Coronary artery (tissue), 2 donors: Measurements from ENCODE around the gene COPS9.

Experiments
- DNase-seq: peaks from one replicate; pipeline ENCODE4 v3.0.0-alpha.2; 2017; ENCODE audit warnings: low spot score
- H3K27ac ChIP-seq, 2 donors: fragments of 200-600 bp; sonication (generic); one replicate each; pipeline ENCODE4 v1.5.1; 2016 to 2019
- H3K4me3 ChIP-seq: fragments of 200-600 bp; sonication (generic); 2 replicates; pipeline ENCODE4 v1.5.1; 2016; ENCODE audit warnings: mild to moderate bottlenecking, moderate library complexity
- TF ChIP-seq, protein P1 (sequence below): fragments of 200-600 bp; sonication (generic); IDR thresholded peaks from one replicate; pipeline ENCODE4 v1.5.1; 2019; ENCODE audit warnings: antibody characterized with exemption

The COPS9 gene

GRCh38 chr2:240170354-240170735 lies 34.2 kb upstream of the COPS9 start:
- Histone ChIP-seq H3K4me3 (no peak overlapping the region), H3K27ac (no peak overlapping the region)
- TF ChIP-seq, protein P1, sequence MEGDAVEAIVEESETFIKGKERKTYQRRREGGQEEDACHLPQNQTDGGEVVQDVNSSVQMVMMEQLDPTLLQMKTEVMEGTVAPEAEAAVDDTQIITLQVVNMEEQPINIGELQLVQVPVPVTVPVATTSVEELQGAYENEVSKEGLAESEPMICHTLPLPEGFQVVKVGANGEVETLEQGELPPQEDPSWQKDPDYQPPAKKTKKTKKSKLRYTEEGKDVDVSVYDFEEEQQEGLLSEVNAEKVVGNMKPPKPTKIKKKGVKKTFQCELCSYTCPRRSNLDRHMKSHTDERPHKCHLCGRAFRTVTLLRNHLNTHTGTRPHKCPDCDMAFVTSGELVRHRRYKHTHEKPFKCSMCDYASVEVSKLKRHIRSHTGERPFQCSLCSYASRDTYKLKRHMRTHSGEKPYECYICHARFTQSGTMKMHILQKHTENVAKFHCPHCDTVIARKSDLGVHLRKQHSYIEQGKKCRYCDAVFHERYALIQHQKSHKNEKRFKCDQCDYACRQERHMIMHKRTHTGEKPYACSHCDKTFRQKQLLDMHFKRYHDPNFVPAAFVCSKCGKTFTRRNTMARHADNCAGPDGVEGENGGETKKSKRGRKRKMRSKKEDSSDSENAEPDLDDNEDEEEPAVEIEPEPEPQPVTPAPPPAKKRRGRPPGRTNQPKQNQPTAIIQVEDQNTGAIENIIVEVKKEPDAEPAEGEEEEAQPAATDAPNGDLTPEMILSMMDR = no peak
- DNase-seq = no peak

DNA sequence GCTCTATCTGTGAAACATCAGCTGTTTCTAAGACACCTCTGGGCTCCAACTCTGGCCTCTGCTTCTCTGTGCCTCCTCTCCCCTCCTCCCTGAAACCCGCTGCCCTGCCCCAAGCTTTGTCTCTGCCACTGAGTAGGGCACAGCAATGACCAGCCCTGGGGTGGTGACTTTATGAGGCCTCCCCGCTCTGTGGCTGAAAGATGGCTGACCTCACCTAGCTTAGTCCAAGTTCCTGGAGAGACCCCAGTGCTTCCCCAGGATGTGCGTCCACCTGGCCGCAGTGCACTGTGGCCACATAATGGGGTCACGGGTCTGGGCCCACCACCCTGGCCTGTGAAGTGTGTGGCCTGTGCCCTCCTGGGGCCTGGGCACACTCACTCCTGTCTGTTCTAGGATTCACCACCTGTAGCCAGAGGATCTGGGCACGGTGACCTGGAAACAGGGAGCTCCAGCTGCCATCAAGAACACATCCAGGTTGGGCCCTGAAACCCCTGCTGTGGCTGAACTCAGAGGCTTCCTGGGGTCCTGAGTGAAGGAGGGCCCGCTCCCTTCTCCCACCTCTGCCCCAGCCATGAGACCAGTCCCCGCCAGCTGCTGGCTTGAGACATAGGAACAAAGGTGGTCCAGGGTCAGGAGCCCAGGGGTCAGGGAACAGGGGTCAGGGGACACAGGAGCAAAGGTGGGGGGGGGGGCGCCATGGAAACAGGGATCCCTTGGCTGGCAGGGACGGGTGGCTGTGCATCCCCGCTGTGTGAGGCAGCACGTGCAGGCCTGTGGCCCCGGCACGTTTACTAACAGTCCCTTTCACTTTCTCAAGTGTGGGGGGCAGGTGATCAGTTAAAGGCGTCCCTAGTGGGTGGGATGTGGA lies 33.6 kb upstream of the COPS9 start:
- Histone ChIP-seq H3K4me3 (no peak overlapping the region), H3K27ac (no peak overlapping the region)
- TF ChIP-seq, protein P1 = no peak
- no peak for DNase-seq

- H3K4me3 ChIP-seq = no peak overlapping the region
Measured at GRCh38 chr2:240168546-240169361, 32.6 kb upstream of the COPS9 start.

GRCh38 chr2:240168041-240168440 lies 31.9 kb upstream of the COPS9 start:
- Histone ChIP-seq H3K4me3 (no peak overlapping the region), H3K27ac (no peak overlapping the region)
- no peak for DNase-seq
- TF ChIP-seq, protein P1 = no peak

More at GRCh38 chr2:240168546-240169361, 32.6 kb upstream of the COPS9 start:
- H3K27ac ChIP-seq = no peak overlapping the region
- DNase-seq = no peak
- TF ChIP-seq, protein P1 = no peak

DNA sequence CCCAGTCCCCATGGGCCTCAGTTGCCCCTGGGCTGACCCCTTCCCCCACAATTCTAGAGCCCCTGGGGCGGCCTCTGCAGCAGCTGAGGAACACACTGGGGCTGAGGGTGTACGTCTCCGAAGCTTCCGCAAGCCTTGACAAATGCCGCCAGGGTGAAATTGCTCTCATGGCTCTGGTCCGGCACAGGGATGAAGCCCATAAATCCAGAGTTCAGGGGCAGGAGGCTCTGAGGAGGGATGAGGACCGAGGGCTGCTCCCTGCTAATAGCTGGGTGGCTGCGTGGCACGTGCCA lies 31.4 kb upstream of the COPS9 start:
- DNase-seq = no peak
- H3K27ac ChIP-seq = no peak overlapping the region
- TF ChIP-seq, protein P1 = no peak
- H3K4me3 ChIP-seq = no peak overlapping the region

- no peak for DNase-seq
- Histone ChIP-seq H3K4me3 (no peak overlapping the region), H3K27ac (no peak overlapping the region)
- TF ChIP-seq, protein P1 = no peak
Measured at GRCh38 chr2:240166761-240167587, 30.9 kb upstream of the COPS9 start.
